Hematopoietic multipotent progenitor cell treated with erythropoietin and hydrocortisone succinate and interleukin-3 and kit ligand, for 8 days (in vitro differentiated cells): Measurements from ENCODE around the gene LCT.
"Not testable (repeated sequence)": the region's sequence is repeated elsewhere in the genome, so short reads cannot be mapped to it uniquely, and the experiment has no call there.

ENCODE experiments used
- DNase-seq: peaks from one replicate; pipeline ENCODE4 v3.0.0-alpha.2; 2015

LCT gene

DNA sequence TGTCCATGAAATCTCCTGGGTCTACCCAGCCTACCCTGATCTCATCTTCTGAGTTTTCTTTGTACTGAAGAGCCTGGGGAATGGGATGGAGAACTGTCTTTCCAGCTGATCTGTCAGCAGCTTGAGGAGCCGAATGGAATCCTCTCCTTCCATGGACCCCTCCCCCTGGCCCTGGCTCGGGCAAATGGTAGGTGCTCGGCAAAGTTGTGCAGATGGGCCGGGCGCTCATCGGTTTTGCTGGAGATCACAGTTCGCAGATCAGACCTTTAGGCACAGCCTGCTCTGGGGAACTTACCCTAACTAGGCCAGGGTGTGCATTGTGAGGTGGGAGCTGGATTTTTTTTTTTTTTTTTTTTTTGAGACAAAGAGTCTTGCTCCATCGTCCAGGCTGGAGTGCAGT lies 40.4 kb downstream of the LCT start:
- no peak for DNase-seq

DNA sequence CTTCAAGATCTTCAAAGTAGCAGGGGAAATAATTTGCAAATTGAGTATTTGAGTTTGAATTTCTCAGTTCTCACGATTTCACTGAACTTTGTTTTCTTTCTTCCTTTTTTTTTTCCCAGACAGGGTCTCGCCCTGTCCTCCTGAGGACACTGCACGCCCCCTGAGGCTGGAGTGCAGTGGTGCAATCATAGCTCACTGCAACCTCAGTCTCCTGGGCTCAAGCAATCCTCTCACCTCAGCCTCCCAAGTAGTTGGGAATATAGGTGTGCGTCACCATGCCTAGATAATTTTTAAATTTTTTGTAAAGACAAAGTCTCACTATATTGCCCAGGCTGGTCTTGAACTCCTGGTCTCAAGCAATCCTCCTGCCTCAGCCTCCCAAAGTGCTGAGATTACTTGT lies 41.3 kb downstream of the LCT start:
- not testable (repeated sequence) for DNase-seq

DNA sequence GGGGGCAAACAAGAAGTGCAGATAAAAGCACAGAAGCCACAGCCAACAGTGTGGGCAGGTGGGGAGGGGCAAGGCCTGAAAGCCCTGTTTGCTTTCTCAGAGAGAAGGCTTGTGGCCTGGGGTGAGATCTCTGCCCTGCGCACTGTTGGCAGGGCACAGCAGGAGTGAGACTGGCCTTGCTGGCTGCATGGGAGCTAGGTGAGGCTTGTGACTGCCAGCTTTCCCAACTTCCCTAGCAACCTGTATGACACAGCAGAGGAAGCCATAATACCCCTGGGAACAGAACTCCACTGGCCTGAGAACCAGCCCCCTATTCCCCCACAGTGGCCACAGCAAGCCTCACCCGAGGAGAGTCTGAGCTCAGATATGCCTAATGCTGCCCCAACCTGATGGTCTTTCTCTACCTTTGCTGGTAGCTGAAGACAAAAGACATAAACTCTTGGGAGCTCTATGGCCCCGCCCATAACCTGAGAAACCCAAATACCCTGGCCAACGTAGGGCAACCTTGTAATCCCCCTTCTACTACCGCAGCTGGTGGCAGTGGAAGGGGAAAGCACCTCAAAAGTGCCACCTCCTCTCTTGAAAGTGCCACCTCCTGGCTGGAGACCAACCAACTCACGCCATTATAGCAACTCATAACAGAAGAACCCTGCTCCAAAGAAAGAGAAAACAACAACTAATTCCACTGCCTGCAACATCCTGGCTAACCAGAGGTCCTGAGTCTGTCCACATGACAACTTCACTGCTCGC lies 44.4 kb downstream of the LCT start:
- no peak for DNase-seq

DNA sequence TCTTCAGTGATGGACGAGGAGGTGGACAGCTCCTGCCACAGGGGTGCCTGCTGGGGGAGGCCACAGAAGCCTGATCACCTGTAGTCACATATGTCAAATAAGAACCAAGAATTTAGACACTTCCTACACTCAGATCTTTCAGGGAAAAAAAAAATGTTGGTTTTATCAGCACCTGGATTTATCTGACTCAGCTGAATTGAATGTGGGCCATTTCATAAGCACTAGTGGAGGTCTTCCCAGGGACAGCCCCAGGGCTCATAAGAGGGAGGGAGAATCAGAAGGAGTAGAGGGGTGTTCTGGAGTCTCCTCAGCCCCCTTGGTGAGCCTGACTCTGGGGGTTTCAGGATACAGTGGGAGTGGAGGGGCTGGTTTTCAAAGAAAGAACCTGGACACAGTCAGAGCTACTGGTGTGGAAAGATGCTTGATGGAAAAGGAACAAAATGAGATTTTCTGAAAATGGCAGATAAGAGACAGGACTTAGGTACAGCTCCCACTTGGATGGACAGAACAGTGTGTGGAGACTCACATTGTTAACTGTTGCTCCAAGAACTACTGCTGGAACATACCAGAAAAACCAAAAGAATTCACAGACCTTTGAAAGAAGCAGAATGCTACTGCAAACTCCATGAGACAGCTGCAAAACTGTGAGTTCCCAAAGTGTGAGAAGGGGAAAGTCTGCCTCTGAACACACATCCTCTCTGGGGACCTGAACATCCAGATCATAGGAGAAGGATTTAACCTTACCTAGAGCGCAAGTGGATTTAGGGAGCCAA lies 45.4 kb downstream of the LCT start:
- no peak for DNase-seq

DNA sequence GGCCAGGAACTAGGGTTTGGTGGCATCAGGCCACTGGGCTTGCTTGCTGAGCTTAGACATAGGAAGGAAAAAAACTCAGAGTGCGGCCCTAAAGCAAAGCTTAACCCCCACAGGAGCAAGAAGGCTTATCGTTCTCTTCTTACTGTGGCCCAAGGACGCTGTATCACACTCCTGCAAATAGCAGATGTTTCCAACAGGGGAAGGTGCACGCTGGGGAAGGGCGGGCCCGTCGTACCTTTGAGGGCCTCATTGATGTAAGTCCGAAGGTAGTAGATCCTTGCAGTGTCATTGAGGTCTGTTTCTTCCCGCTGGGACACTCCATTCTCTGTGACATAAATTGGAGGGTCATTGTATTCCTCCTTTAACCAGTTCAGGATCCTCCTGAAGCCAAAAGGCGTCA lies 46.6 kb downstream of the LCT start:
- no peak for DNase-seq

DNA sequence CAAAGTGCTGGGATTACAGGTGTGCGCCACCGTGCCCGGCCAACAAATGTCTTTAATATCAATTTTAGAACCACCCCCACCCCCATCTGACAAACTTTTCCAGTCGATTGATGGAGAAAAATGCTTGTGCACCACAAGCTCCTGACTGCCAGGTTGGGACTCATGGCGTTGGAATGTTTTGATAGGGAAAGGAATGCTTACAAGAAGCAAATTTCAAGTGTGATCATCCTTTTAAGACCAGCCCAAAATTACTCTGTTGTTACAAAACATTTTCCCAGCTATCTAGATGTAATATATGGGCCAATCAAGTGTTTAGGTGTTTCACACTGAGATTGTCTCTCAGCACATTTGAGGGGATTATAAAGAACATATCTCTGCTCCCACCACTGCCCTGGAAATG lies 50.2 kb downstream of the LCT start:
- no peak for DNase-seq

DNA sequence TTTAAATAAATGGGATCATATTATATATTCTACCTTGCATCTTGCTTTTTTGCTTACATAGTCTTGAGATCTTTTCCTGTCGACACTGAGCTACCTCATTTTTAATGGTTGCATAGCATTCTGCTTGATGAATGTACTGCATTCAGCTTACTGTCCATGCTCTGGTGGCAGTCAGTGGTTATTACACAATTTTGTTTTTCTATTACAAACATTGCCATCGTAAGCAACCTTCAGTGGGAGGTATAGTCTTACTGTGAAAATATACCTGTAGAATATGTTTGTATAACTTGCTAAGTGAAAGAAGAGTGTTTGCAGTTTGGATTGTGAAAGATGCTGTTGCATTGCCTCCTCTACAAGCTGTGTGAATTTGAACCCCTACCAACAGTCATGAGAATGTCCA lies 52.0 kb downstream of the LCT start:
- no peak for DNase-seq

DNA sequence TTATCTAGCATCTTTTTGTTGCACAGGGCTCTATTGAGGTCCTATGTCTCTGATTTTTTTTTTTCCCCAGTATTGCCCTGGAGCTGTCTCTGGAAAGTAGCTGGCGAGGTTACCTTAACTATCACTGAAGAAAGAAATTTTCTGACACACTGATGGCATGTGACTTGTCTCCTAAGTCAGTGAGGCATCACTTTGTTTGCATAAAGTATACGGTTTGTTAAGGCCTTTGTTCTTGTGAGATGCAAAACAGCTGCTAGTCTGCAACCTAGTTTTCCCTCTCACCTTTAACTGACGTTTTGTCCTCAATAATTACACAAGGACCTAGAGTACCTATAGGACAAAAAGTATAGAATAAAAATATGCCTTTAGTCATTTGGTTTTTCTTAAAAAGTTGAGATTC lies 53.5 kb downstream of the LCT start:
- DNase-seq, result no peak

DNA sequence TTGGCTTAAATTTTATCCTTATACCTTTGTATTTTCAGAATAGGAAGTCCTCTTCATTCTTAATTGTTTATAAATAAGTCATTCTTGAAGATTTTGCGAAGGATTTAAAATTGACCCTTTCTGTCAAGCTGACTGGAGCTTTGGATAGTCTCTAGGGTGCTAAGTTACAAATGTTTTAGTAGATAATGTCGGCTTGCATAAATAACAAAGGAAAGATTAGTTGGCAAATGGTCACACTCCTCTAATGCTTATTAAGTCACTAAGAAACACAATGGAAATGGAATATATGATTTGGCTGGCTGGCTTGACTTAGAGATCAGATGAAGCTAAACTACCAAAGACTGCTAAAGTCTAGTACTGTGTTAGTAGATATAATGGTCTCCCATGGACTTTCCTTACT lies 54.8 kb downstream of the LCT start:
- DNase-seq, result no peak

DNA sequence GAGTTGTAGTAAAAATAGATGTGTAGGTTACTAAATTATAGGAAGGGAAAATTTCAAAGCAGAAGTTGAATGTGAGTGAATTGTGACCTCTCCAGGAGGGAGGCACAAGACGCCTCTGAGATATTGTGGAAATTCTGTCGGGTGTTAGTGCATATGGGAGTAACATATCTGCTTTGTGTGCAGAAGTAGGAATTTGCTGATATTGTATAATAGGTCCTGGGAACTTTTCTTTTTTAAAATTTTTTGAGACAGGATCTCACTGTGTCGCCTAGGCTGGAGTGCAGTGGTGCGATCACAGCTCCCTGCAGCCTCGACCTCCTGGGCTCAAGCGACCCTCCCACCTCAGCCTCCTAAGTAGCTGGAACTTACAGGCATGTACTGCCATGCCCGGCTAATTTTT lies 60.6 kb downstream of the LCT start:
- DNase-seq, result no peak

DNA sequence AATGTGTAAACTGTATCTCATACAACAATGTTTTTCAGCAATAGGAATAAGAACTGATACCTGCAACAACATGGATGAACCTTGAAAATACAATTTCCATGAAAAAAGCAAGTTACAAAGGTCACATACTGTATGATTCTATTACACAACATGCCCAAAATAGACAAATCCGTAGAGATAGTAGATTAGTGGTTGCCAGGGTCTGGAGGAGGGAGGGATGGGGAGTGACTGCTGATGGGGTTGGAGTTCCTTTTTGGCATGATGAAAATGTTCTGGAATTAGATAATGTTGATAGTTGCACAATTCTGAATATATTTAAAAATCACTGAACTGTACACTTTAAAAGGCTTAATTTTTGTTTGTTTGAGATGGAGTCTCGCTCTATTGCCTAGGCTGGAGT lies 61.6 kb downstream of the LCT start:
- DNase-seq, result no peak

DNA sequence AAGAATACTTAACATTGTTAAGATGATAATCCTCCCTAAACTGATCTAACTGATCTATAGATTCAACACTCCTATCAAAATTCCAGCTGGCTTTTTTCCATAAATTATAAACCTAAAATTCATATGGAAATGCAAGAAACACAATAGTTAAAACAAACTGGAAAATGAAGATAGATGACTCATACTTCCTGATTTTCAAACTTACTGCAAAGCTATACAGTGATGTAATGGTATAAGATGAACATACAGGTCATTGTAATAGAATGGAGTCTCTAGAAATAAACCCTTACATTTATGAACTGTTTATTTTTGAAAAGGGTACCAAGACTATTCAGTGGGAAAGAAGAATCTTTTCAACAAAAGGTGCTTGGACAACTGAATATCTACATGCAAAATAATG lies 63.1 kb downstream of the LCT start:
- no peak for DNase-seq

DNA sequence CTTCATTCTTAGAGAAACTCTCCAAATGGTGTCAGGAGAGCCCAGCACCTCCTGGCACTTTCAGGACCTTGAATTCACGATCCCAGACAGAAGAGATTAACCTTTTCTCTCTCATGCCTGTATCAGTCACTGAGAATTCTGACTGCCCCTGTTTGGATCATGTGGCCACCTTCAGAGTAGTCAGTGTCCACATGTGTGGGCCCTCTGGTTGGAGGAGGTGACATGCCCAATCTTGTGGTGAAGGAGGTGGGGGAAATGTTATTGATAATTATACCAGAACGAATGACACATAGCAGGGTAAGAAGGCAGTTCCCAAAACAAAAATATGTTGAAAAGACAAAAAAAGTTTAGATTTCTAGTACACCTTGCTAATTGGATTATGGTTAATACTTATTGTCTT lies 63.7 kb downstream of the LCT start:
- DNase-seq, result no peak

DNA sequence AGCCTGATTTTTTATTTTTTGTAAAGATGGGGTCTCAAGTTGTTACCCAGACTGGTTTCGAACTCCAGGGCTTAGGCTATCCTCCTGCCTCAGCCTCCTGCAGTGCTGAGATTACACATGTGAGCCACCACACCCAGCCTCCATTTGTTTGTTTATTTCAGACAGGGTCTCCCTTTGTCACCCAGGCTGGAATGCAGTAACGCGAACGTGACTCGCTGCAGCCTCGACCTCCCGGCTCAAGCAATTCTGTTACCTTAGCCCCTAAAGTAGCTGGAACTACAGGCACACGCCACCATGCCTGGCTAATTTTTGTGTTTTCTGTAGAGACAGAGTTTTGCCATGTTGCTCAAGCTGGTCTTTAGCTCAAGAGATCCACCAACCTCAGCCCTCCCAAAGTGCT lies 68.1 kb downstream of the LCT start:
- no peak for DNase-seq

DNA sequence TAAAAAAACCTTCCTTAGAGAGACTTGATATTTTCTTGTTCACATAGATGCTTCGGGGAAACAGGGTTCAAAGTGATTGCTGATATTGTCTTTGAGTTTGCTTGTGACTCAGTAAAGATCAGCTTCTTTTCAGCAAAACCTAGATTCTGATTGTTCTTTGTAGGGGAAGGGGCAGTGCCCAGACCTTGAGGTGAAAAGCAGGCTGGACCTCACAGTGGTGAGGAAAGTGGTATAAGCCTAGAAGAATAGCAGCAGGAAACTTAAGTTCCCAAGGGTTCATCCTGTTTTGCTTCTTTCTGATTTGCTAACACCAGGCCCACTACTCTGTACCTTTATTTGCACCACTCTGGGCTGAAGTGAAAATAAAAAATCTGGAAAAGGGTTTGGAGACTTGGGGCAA lies 74.5 kb downstream of the LCT start:
- no peak for DNase-seq

DNA sequence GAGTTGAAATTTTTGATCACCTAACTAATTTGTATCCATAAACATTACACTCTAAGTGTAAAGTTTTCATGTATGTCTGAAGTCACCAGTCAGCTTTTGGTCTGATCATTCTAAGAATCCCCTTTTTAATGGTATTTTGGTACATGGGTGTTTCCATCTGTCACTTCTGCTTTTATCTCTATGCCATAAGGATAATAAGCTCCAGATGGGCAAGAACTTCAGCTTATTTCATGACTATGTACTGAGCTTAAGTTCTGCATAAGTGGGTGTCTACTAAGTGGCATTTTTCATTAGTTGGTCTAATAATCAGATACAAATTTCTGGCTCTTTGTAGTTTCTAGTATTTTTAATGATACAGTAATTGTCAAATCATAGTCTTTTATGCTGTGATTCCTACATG lies 75.0 kb downstream of the LCT start:
- no peak for DNase-seq

DNA sequence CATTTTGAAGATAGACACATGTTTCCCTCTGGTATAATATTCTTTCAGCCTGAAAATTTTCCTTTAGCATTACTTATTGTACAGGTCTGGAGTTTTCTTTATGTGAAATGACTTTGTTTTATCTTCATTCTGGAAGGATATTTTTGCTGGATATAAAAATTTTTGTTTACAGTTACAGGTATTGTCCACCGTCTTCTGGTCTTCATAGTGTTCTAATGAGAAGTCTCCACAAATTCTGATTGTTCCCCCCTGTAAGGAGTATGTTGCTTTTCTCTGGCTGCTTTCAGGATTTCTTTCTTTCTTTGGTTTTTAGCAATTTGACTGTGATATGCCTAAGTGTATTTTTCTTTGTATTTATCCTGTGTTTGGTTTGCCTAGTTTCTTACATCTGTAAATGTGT lies 80.3 kb downstream of the LCT start:
- no peak for DNase-seq

DNA sequence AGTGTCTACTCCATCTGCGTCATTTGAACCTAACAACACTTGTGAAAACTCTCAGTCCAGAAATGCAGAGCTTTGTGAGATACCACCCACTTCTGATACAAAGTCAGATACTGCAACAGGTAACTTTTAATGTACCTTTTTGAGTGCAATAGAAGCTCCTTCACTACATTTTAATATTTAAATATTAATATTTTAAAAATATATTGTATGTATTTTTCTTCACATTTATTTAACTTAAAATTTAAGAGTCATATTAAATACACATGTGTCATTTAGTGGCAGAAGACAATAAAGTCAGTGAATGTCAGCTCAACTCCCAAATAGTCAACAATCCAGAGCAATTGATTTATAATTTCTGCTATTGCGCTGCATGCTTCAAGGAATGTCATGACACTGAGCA lies 81.4 kb downstream of the LCT start:
- DNase-seq, result no peak

DNA sequence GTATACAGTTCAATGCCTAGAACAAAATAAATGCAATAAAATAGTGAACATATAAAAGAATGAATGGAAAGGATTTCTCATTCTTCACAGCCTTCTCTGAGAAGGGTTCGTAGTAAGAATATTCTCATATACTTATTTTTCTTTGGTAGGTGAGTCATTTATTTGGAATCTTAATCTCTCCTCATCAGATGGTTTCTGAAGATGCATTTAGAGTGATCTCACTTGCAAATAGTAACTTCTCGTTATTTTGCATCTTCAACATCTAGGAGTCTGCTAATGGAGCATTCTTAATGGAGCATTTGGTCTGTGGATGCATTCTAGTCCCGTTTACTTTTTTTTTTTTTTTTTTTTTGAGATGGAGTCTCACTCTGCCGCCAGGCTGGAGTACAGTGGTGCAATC lies 91.4 kb downstream of the LCT start:
- no peak for DNase-seq

DNA sequence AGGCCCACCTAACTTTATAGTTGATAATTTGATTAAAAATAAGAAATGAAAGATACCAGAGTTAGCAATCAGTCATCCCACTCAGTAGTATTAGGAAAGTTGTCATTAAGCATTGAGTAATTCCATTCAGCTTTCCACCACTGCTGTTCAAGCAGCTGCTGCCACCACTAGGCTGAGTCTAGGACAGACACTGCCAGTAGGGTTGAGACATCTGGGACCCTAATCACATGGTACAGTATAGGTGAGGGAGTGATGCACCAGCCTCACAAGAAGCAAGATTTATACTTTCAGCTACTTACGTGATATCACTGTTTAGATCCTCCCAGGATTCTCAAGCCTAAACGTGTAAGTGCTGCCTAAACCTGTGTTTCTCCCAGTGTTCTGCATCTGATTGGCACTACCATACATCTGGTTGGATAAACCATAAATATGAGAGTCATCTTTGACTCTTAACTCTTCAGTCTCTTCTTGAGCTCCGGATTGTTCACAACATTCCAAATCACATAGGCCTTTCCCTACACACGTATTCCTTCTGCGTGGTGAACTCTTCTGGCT lies 92.1 kb downstream of the LCT start:
- DNase-seq, result peak; percentile 59

DNA sequence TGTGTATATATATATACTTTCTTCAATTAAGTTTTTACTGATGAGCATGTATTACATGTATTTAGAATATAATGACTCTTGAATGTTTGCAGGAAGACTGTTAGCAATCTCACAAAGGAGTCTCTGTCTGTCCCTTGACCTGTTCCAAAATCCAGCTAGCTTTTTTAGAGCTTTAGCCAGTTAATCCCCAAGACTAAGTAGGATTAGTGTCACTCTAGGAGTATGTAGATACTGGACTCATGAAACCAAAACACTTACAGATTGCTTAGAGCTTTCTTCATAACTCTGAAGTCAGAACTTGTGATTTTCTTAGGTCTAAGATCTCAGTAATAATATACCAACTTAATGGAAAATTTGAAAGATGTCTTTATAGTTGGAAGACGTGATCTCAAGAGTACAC lies 93.1 kb downstream of the LCT start:
- DNase-seq, result no peak

DNA sequence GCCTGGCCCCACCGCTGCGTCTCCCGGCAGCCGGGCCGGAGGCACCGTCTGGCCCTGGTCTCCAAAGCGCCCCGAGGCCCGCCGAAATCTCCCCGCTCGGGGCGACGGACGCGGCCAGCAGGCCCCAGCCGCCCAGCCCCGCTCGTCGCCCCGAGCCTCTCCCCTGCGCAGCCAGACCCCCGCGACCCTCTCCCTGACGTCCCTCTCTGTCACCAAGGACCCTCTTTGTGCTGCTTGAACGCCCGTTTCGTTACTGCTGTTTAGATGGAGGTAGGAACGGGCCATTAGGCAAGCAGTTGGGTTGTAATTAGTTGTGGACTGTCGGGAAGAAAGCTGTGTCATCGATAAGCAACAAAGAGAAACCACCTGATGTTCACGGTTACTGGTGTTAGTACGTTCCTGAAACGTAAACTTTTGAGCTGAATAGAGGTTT lies 94.6 kb downstream of the LCT start:
- DNase-seq, result peak; percentile 72

DNA sequence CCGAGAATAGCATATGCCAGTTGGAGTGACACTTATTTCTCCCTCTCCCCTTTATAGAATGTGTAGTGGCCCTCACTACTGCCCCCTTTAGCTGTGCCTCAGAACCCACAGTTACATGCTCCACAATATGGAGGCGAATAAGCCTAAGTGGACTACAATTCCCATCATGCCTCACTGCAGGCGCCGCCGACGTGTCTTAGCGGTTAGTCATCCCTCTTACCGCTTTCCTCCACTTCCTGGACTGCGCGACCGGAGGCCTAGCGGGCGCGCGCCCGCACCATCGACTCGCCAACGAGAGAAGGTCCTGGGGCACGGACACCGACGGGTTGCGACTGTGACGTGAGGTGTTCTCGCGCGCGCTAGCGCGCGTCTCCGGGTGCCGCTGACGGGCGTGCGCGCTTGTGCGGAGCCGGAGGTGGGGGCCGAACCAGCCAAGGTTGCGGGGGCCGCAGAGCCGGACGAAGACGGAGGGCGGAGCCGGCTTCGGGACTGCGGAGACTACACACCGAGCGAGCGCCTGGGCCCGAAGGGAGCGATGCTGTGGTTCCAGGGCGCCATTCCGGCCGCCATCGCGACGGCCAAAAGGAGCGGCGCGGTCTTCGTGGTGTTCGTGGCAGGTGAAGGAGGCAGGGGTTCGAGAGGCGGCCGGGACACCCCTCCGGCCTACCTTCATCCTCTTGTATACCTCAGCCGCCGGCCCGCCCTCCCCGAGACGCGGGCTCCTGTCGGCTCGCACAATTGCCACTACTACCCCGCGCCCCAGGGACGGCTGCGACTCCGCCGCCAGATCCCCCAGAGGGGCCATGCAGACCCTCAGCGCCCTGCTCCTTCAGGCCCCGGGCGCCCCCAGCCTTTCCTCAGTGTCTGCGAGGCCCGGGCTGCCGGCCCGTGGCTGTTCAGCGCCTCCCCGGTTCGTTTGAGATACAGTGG lies 95.3 kb downstream of the LCT start, which contains the start of gene UBXN4:
Gene UBXN4 (plus strand): TSS at position 461 of the 930 bp plus-strand sequence. CDS start 75 bp downstream, at position 536.
- peak; percentile 99 for DNase-seq
